HepG2 (cell line): ENCODE measurements around the gene ZNF793. TPM values are rescaled to one million over a fixed set of nuclear protein-coding genes. Genes with fewer than 3 reads are reported as not detected.

Source experiments
- ATAC-seq: fragments of 200-7000 bp; cut with Tn5 transposase; 3 replicates; pipeline ENCODE4 v1.9.1; 2020; ENCODE audit warnings: mild to moderate bottlenecking, moderate library complexity
- BruUV-seq: library from RNA; stranded (reverse); fragments of 400-500 nt; replicated peaks from 2 replicates; lab custom pipeline; 2021; lab: Mats Ljungman, UMichigan
- CTCF ChIA-PET: fragments of 300-600 bp; formaldehyde crosslinking; extraction: SDS; loops from one replicate; lab custom pipeline; 2021; ENCODE audit warnings: low total read pairs, inconsistent platforms, low intra/inter-chr PET ratio; lab: Yijun Ruan, JAX
- POLR2A ChIA-PET: fragments of 350-600 bp; sonication (Branson Sonifier 250); formaldehyde crosslinking; loops from one replicate; lab custom pipeline; 2020; ENCODE audit warnings: antibody characterized with exemption, inconsistent platforms; lab: Yijun Ruan, JAX
- DNase-seq: peaks from one replicate; pipeline ENCODE4 v3.0.0-alpha.2; 2015; ENCODE audit warnings: low spot score
- FAIRE-seq: peaks from 3 replicates; lab custom pipeline; 2011; peaks lifted over from hg19 to GRCh38; lab: Jason Lieb, UNC
- H2AFZ ChIP-seq: one replicate; pipeline ENCODE4 v1.6.1; 2011; ENCODE audit warnings: low read length, inconsistent platforms
- H3K27ac ChIP-seq: fragments of 300-600 bp; 3 replicates; pipeline ENCODE4 v1.8.0; 2011; ENCODE audit warnings: mixed run types, mild to moderate bottlenecking, mixed read lengths, low read length, inconsistent platforms; ENCODE audit not compliant: insufficient read depth; ENCODE audit errors: extremely low read length
- H3K27me3 ChIP-seq, 2 experiments: fragments of 200-600 bp in 1 of 2; 2 replicates in 1 of 2; 3 replicates in 1 of 2; pipeline versions ENCODE4 v1.6.0 to v1.8.0; 2011; ENCODE audit warnings: low read length in 2 of 2, mild to moderate bottlenecking in 2 of 2, moderate library complexity in 2 of 2, inconsistent platforms in 1 of 2; ENCODE audit not compliant: insufficient read depth in 2 of 2, control insufficient read depth in 1 of 2
- H3K36me3 ChIP-seq, 2 experiments: fragments of 200-600 bp in 1 of 2; replicated peaks in 1 of 2; 2 replicates in 1 of 2; 3 replicates in 1 of 2; pipeline versions ENCODE4 v1.5.1 to v1.8.0; 2011; ENCODE audit warnings: low read length in 2 of 2, inconsistent platforms in 1 of 2; ENCODE audit not compliant: insufficient read depth in 2 of 2, control insufficient read depth in 1 of 2
- H3K4me1 ChIP-seq: 2 replicates; pipeline ENCODE4 v1.5.1; 2012; ENCODE audit warnings: low read length, inconsistent platforms; ENCODE audit not compliant: insufficient read depth
- H3K4me2 ChIP-seq: 2 replicates; pipeline ENCODE4 v1.6.0; 2011; ENCODE audit warnings: low read depth, low read length, inconsistent platforms
- H3K4me3 ChIP-seq, 3 experiments: fragments of 200-600 bp in 1 of 3; sonication (generic), shearing (Covaris generic) in 1 of 3; replicated peaks in 1 of 3; 2 replicates each; pipeline ENCODE4 v1.5.1; 2011 to 2016; ENCODE audit warnings: low read length in 3 of 3, inconsistent platforms in 2 of 3, low read depth in 2 of 3, mild to moderate bottlenecking in 2 of 3, control low read depth in 1 of 3, mixed read lengths in 1 of 3; ENCODE audit not compliant: insufficient read depth in 1 of 3
- H3K79me2 ChIP-seq: one replicate; pipeline ENCODE4 v1.6.1; 2011; ENCODE audit warnings: low read length, inconsistent platforms; ENCODE audit not compliant: insufficient read depth
- H3K9ac ChIP-seq: 2 replicates; pipeline ENCODE4 v1.6.0; 2011; ENCODE audit warnings: mild to moderate bottlenecking, low read depth, low read length, inconsistent platforms; ENCODE audit not compliant: insufficient read depth
- H3K9me3 ChIP-seq: 2 replicates; pipeline ENCODE4 v1.5.1; 2012; ENCODE audit warnings: mild to moderate bottlenecking, low read length
- H4K20me1 ChIP-seq: 2 replicates; pipeline ENCODE4 v1.6.0; 2011; ENCODE audit warnings: inconsistent platforms, mild to moderate bottlenecking, low read length, moderate library complexity; ENCODE audit not compliant: insufficient read depth
- ADNP ChIP-seq: sonication (generic); formaldehyde crosslinking; IDR thresholded peaks from 2 replicates; pipeline ENCODE4 v1.4.0; 2020; ENCODE audit warnings: missing genetic modification reagents
- KAT8 ChIP-seq: IDR thresholded peaks from 2 replicates; pipeline ENCODE4 v1.6.1; 2016; ENCODE audit warnings: missing genetic modification reagents, missing compliant biosample characterization
- NR2F6 ChIP-seq, 2 experiments: IDR thresholded peaks; 2 replicates each; pipeline ENCODE4 v1.6.1; 2016; ENCODE audit warnings: antibody characterized with exemption in 1 of 2, mild to moderate bottlenecking in 1 of 2
- SALL2 ChIP-seq: sonication (generic); formaldehyde crosslinking; IDR thresholded peaks from 2 replicates; pipeline ENCODE4 v1.8.1; 2023; ENCODE audit warnings: mild to moderate bottlenecking, missing genetic modification reagents, inconsistent platforms
- WIZ ChIP-seq: sonication (generic); formaldehyde crosslinking; IDR thresholded peaks from 2 replicates; pipeline ENCODE4 v1.5.1; 2020; ENCODE audit warnings: mild to moderate bottlenecking, missing genetic modification reagents
- ZBTB38 ChIP-seq: sonication (generic); formaldehyde crosslinking; IDR thresholded peaks from 2 replicates; pipeline ENCODE4 v1.5.1; 2020; ENCODE audit warnings: mild to moderate bottlenecking, missing genetic modification reagents
- ZFP41 ChIP-seq: sonication (generic); formaldehyde crosslinking; IDR thresholded peaks from 2 replicates; pipeline ENCODE4 v1.4.0; 2020; ENCODE audit warnings: mild to moderate bottlenecking, missing genetic modification reagents, borderline replicate concordance
- WGBS: methylation state at CpG from one replicate; pipeline ENCODE4 v1.1.6; 2017; ENCODE audit warnings: low lambda C conversion rate; 5-methylcytosine and 5-hydroxymethylcytosine counted together
- in situ Hi-C: cut with HindIII; loops from 2 replicates; pipeline ENCODE4 v1.10.0; 2017; ENCODE audit warnings: low pct_unique_long_range_greater_than_20kb; ENCODE audit not compliant: extremely low pct_ligation_motif_present
- intact Hi-C: fragments of 100-400 bp; cut with micrococcal nuclease; formaldehyde crosslinking; loops from one replicate; pipeline ENCODE4 v1.10.0; 2022; ENCODE audit not compliant: unreplicated experiment
- polyA plus RNA-seq, 8 experiments: library from polyadenylated mRNA; depleted of rRNA in 3 of 8; stranded (reverse) in 7 of 8; unstranded in 1 of 8; fragments of >200 nt; fragmentation: Illumina TruSeq in 4 of 8; extraction: Trizol in 4 of 8; gene quantifications; 2 replicates each; pipeline versions ENCODE4 v1.2.1 to v1.2.3, GENCODE V29; 2011 to 2016; ENCODE audit warnings: low read depth in 4 of 8, missing spikeins in 1 of 8, mixed read lengths in 1 of 8; ENCODE audit not compliant: insufficient read depth in 1 of 8
- total RNA-seq, 5 experiments: library from RNA; depleted of rRNA; stranded (reverse); fragments of >200 nt; fragmentation: Illumina TruSeq; extraction: Trizol; gene quantifications; 2 replicates each; pipeline ENCODE4 v1.2.3, GENCODE V29; 2016; ENCODE audit warnings: low read depth in 1 of 5
- TF ChIP-seq, protein P1 (sequence below): sonication (generic); formaldehyde crosslinking; IDR thresholded peaks from 2 replicates; pipeline ENCODE4 v1.4.0; 2020; ENCODE audit warnings: missing genetic modification reagents, mild to moderate bottlenecking, borderline replicate concordance
- TF ChIP-seq, protein P2 (sequence below): sonication (generic); formaldehyde crosslinking; IDR thresholded peaks from 2 replicates; pipeline ENCODE4 v1.4.0; 2020; ENCODE audit warnings: missing genetic modification reagents, borderline replicate concordance
- TF ChIP-seq, protein P3 (sequence below): sonication (generic); formaldehyde crosslinking; IDR thresholded peaks from 2 replicates; pipeline ENCODE4 v1.4.0; 2020; ENCODE audit warnings: missing genetic modification reagents

Gene ZNF793
- total and polyA plus RNA-seq, 2 of the 13 experiments (the other 11 are each of a cell fraction or from before 2014, with no cell fraction given) = 0.13 to 0.35 TPM

- intact Hi-C loops = loop anchor here (2.0 to 10.0 kb wide), 5 partner anchors 95 to 550 kb away; partner anchors contain the start of genes ZFP30, ZNF527, ZNF540 and ZNF568
- TF ChIP-seq KAT8 (CRISPR knock-in tag) = no peak
- TF ChIP-seq NR2F6 (IDR thresholded peaks at IDR 0.05) = no peak
- TF ChIP-seq NR2F6 (CRISPR knock-in tag; IDR thresholded peaks at IDR 0.05) = 0 out of 2 replicates have a peak, but pooled peaks have one; percentile 5
- TF ChIP-seq ADNP (CRISPR knock-in tag) = no peak
- TF ChIP-seq ZFP41 = 0 out of 2 replicates have a peak, but pooled peaks have one; percentile 50
- 0 out of 2 replicates have a peak, but pooled peaks have one; percentile 7 for TF ChIP-seq SALL2
- TF ChIP-seq, protein P1, sequence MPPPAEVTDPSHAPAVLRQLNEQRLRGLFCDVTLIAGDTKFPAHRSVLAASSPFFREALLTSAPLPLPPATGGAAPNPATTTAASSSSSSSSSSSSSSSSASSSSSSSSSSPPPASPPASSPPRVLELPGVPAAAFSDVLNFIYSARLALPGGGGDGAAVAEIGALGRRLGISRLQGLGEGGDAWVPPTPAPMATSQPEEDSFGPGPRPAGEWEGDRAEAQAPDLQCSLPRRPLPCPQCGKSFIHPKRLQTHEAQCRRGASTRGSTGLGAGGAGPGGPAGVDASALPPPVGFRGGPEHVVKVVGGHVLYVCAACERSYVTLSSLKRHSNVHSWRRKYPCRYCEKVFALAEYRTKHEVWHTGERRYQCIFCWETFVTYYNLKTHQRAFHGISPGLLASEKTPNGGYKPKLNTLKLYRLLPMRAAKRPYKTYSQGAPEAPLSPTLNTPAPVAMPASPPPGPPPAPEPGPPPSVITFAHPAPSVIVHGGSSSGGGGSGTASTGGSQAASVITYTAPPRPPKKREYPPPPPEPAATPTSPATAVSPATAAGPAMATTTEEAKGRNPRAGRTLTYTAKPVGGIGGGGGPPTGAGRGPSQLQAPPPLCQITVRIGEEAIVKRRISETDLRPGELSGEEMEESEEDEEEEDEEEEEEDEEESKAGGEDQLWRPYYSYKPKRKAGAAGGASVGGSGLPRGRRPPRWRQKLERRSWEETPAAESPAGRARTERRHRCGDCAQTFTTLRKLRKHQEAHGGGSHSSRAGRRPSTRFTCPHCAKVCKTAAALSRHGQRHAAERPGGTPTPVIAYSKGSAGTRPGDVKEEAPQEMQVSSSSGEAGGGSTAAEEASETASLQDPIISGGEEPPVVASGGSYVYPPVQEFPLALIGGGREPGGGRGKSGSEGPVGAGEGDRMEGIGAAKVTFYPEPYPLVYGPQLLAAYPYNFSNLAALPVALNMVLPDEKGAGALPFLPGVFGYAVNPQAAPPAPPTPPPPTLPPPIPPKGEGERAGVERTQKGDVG (CRISPR knock-in tag) = 0 out of 2 replicates have a peak, but pooled peaks have one; percentile 21
- TF ChIP-seq, protein P2, sequence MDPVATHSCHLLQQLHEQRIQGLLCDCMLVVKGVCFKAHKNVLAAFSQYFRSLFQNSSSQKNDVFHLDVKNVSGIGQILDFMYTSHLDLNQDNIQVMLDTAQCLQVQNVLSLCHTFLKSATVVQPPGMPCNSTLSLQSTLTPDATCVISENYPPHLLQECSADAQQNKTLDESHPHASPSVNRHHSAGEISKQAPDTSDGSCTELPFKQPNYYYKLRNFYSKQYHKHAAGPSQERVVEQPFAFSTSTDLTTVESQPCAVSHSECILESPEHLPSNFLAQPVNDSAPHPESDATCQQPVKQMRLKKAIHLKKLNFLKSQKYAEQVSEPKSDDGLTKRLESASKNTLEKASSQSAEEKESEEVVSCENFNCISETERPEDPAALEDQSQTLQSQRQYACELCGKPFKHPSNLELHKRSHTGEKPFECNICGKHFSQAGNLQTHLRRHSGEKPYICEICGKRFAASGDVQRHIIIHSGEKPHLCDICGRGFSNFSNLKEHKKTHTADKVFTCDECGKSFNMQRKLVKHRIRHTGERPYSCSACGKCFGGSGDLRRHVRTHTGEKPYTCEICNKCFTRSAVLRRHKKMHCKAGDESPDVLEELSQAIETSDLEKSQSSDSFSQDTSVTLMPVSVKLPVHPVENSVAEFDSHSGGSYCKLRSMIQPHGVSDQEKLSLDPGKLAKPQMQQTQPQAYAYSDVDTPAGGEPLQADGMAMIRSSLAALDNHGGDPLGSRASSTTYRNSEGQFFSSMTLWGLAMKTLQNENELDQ (CRISPR knock-in tag) = no peak
- peak; percentile 65; the same call in 1 of the 2 replicates for TF ChIP-seq WIZ (CRISPR knock-in tag)
- TF ChIP-seq, protein P3, sequence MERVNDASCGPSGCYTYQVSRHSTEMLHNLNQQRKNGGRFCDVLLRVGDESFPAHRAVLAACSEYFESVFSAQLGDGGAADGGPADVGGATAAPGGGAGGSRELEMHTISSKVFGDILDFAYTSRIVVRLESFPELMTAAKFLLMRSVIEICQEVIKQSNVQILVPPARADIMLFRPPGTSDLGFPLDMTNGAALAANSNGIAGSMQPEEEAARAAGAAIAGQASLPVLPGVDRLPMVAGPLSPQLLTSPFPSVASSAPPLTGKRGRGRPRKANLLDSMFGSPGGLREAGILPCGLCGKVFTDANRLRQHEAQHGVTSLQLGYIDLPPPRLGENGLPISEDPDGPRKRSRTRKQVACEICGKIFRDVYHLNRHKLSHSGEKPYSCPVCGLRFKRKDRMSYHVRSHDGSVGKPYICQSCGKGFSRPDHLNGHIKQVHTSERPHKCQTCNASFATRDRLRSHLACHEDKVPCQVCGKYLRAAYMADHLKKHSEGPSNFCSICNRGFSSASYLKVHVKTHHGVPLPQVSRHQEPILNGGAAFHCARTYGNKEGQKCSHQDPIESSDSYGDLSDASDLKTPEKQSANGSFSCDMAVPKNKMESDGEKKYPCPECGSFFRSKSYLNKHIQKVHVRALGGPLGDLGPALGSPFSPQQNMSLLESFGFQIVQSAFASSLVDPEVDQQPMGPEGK (CRISPR knock-in tag) = no peak
- TF ChIP-seq ZBTB38 (CRISPR knock-in tag) = 0 out of 2 replicates have a peak, but pooled peaks have one; percentile 9
These were observed 39.1 kb upstream of the ZNF793 start for GRCh38 chr19:37467608-37468090.

More at GRCh38 chr19:37467608-37468090, 39.1 kb upstream of the ZNF793 start:
- H3K79me2 ChIP-seq = no peaks in the 10 kb centered on the region
- ChIA-PET CTCF (no interaction called here), POLR2A (interaction anchor here (0.7 to 1.6 kb wide), 9 partner anchors 39 to 801 kb away, joined by 3 to 12 read pairs (median 4); partner anchors contain the start of genes ZNF383, ZNF420, ZNF461 and ZNF527)
- H3K9me3 ChIP-seq = peaks cover 13% of the 10 kb centered on the region
- H3K9ac ChIP-seq = peak overlapping the region; percentile 83
- peak overlapping the region; percentile 89 for H3K27ac ChIP-seq
- H3K4me2 ChIP-seq = peak overlapping the region; percentile 78
- peak overlapping the region; percentile 89 for H2AFZ ChIP-seq
- ATAC-seq (no peak), DNase-seq (no peak), FAIRE-seq (no peak)
- peaks cover 30% of the 10 kb centered on the region for H3K4me1 ChIP-seq
- peak overlapping the region; percentile 76 to 97 (median 89) for H3K4me3 ChIP-seq
- H4K20me1 ChIP-seq = no peaks in the 10 kb centered on the region
- in situ Hi-C loops = no loop called here
- 83% methylated on average over 18 of the region's 18 CpGs for WGBS
- TSS peak; percentile 63 for BruUV-seq
- no peaks in the 10 kb centered on the region; a peak in 1 of 5 replicates for H3K27me3 ChIP-seq
- peaks cover 0 to 11% of the 10 kb centered on the region in 2 experiments; a peak in 1 of 5 replicates for H3K36me3 ChIP-seq
